Keratinocyte (primary cell): Measurements from ENCODE around the gene ITPKC. TPM values are rescaled to one million over a fixed set of nuclear protein-coding genes. Genes with fewer than 3 reads are reported as not detected.

Experiments used
- DNase-seq: peaks from one replicate; pipeline ENCODE4 v3.0.0-alpha.2; 2011; ENCODE audit warnings: low read depth, missing footprints, low spot score
- FAIRE-seq: peaks from 2 replicates; lab custom pipeline; 2011; peaks lifted over from hg19 to GRCh38; lab: Jason Lieb, UNC
- H2AFZ ChIP-seq: 2 replicates; pipeline ENCODE4 v1.6.0; 2012; ENCODE audit warnings: low read length, control low read depth, inconsistent platforms; ENCODE audit not compliant: control insufficient read depth
- H3K27ac ChIP-seq: 2 replicates; pipeline ENCODE4 v1.5.1; 2011; ENCODE audit warnings: low read length; ENCODE audit not compliant: control insufficient read depth, insufficient read depth
- H3K27me3 ChIP-seq: 3 replicates; pipeline ENCODE4 v1.6.0; 2011; ENCODE audit warnings: low read length; ENCODE audit not compliant: control insufficient read depth, insufficient read depth; ENCODE audit errors: extremely low read depth
- H3K36me3 ChIP-seq, 2 experiments: 2 replicates in 1 of 2; 3 replicates in 1 of 2; pipeline ENCODE4 v1.5.1; 2011; ENCODE audit warnings: low read length in 2 of 2, mild to moderate bottlenecking in 1 of 2; ENCODE audit not compliant: control insufficient read depth in 2 of 2, insufficient read depth in 2 of 2; ENCODE audit errors: extremely low read depth in 1 of 2
- H3K4me1 ChIP-seq: 3 replicates; pipeline ENCODE4 v1.5.1; 2011; ENCODE audit warnings: low read length; ENCODE audit not compliant: control insufficient read depth, insufficient read depth; ENCODE audit errors: extremely low read depth
- H3K4me2 ChIP-seq: 3 replicates; pipeline ENCODE4 v1.6.0; 2011; ENCODE audit warnings: low read depth, low read length; ENCODE audit not compliant: control insufficient read depth, insufficient read depth; ENCODE audit errors: extremely low read depth
- H3K4me3 ChIP-seq, 3 experiments: fragments of 200-600 bp in 1 of 3; sonication (generic) in 1 of 3; 2 replicates in 2 of 3; 3 replicates in 1 of 3; pipeline ENCODE4 v1.5.1; 2011 to 2016; ENCODE audit warnings: low read length in 3 of 3, mild to moderate bottlenecking in 3 of 3, control low read depth in 2 of 3, inconsistent platforms in 1 of 3, low read depth in 1 of 3, mixed read lengths in 1 of 3, mixed run types in 1 of 3, moderate library complexity in 1 of 3; ENCODE audit not compliant: control insufficient read depth in 2 of 3, insufficient read depth in 2 of 3; ENCODE audit errors: extremely low read depth in 1 of 3
- H3K79me2 ChIP-seq: 2 replicates; pipeline ENCODE4 v1.6.0; 2012; ENCODE audit warnings: low read length; ENCODE audit not compliant: control insufficient read depth, insufficient read depth
- H3K9ac ChIP-seq: 3 replicates; pipeline ENCODE4 v1.6.0; 2011; ENCODE audit warnings: low read length; ENCODE audit not compliant: control insufficient read depth, insufficient read depth; ENCODE audit errors: extremely low read depth
- H3K9me1 ChIP-seq: 3 replicates; pipeline ENCODE4 v1.6.0; 2011; ENCODE audit warnings: low read length; ENCODE audit not compliant: control insufficient read depth, insufficient read depth; ENCODE audit errors: extremely low read depth
- H3K9me3 ChIP-seq: 2 replicates; pipeline ENCODE4 v1.5.1; 2012; ENCODE audit warnings: low read depth, low read length; ENCODE audit not compliant: control insufficient read depth
- H4K20me1 ChIP-seq: 3 replicates; pipeline ENCODE4 v1.6.0; 2011; ENCODE audit warnings: low read length; ENCODE audit not compliant: control insufficient read depth, insufficient read depth; ENCODE audit errors: extremely low read depth
- CTCF ChIP-seq, 3 experiments: IDR thresholded peaks in 1 of 3; conservative IDR thresholded peaks in 1 of 3; optimal IDR thresholded peaks in 1 of 3; 2 replicates in 2 of 3; 3 replicates in 1 of 3; pipeline versions ENCODE3 to v1.5.1; 2011; ENCODE audit warnings: low read length in 3 of 3, mild to moderate bottlenecking in 3 of 3, moderate library complexity in 2 of 3, control low read depth in 1 of 3, inconsistent platforms in 1 of 3; ENCODE audit not compliant: insufficient read depth in 2 of 3; ENCODE audit errors: extremely low read depth in 1 of 3
- EZH2 ChIP-seq: IDR thresholded peaks from one replicate; pipeline ENCODE4 v1.6.1; 2012; ENCODE audit warnings: inconsistent platforms, mild to moderate bottlenecking, low read length, moderate library complexity
- dilution Hi-C: fragments of 300-500 bp; cut with MboI; formaldehyde crosslinking; loops from one replicate; pipeline ENCODE4 v1.7.0; 2020; ENCODE audit warnings: low sequenced_read_pairs; ENCODE audit not compliant: extremely low pct_ligation_motif_present
- polyA plus RNA-seq, 5 experiments: library from polyadenylated mRNA; depleted of rRNA in 3 of 5; stranded (reverse) in 3 of 5; stranded (forward) in 1 of 5; unstranded in 1 of 5; fragments of >200 nt; gene quantifications; 1 replicate in 1 of 5; 2 replicates in 3 of 5; 3 replicates in 1 of 5; pipeline versions ENCODE4 v1.2.1 to v1.2.3, GENCODE V29; 2011 to 2012; ENCODE audit warnings: missing spikeins in 2 of 5, low read depth in 1 of 5, low replicate concordance in 1 of 5

The ITPKC gene
- polyA plus RNA-seq, 1 donor (not counting 4 experiments of a cell fraction or from before 2014, with no cell fraction given) = 17.2 TPM

- TF ChIP-seq EZH2 = no peak
- TF ChIP-seq CTCF (optimal IDR thresholded peaks at IDR 0.05 in 1 of 3, IDR thresholded peaks at IDR 0.05 in 1 of 3, conservative IDR thresholded peaks at IDR 0.05 in 1 of 3; ENCODE audit: extremely low read depth in 1 of 3, insufficient read depth in 2 of 3, low read length in 3 of 3) = no peak
- dilution Hi-C loops = no loop called here
- no peak overlapping the region for H3K27ac ChIP-seq
- no peaks in the 10 kb centered on the region for H4K20me1 ChIP-seq
- no peaks in the 10 kb centered on the region for H3K27me3 ChIP-seq
- H3K79me2 ChIP-seq = no peaks in the 10 kb centered on the region
- no peaks in the 10 kb centered on the region for H3K4me1 ChIP-seq
- FAIRE-seq (no peak), DNase-seq (no peak)
- no peak overlapping the region for H3K4me3 ChIP-seq
- peaks cover 3% of the 10 kb centered on the region for H3K9me3 ChIP-seq
- H3K9ac ChIP-seq = no peak overlapping the region
- H3K9me1 ChIP-seq = no peaks in the 10 kb centered on the region
- H3K4me2 ChIP-seq = no peak overlapping the region
- no peak overlapping the region for H2AFZ ChIP-seq
- peaks cover 34 to 38% of the 10 kb centered on the region in 2 experiments for H3K36me3 ChIP-seq
These were observed 44.9 kb upstream of the ITPKC start for GRCh38 chr19:40672038-40672437.

- H3K27ac ChIP-seq = no peak overlapping the region
- FAIRE-seq (no peak), DNase-seq (no peak)
- TF ChIP-seq CTCF (optimal IDR thresholded peaks at IDR 0.05 in 1 of 3, IDR thresholded peaks at IDR 0.05 in 1 of 3, conservative IDR thresholded peaks at IDR 0.05 in 1 of 3; ENCODE audit: extremely low read depth in 1 of 3, insufficient read depth in 2 of 3, low read length in 3 of 3) (no peak), EZH2 (no peak)
- H3K4me3 ChIP-seq = no peak overlapping the region
- H3K27me3 ChIP-seq = no peaks in the 10 kb centered on the region
- no peak overlapping the region for H2AFZ ChIP-seq
- no peaks in the 10 kb centered on the region for H3K4me1 ChIP-seq
- no peak overlapping the region for H3K9ac ChIP-seq
- H3K79me2 ChIP-seq = no peaks in the 10 kb centered on the region
- dilution Hi-C loops = no loop called here
- H3K9me1 ChIP-seq = no peaks in the 10 kb centered on the region
- H4K20me1 ChIP-seq = no peaks in the 10 kb centered on the region
- no peak overlapping the region for H3K4me2 ChIP-seq
- H3K9me3 ChIP-seq = peaks cover 3% of the 10 kb centered on the region
- peaks cover 36 to 41% of the 10 kb centered on the region in 2 experiments for H3K36me3 ChIP-seq
These were observed 44.2 kb upstream of the ITPKC start for GRCh38 chr19:40672573-40673299.
